Measurements from ENCODE around the gene SULT2B1. TPM values are rescaled to one million over a fixed set of nuclear protein-coding genes. Genes with fewer than 3 reads are reported as not detected.
A peak's percentile ranks its signal among the peaks of the same experiment; 100 is the strongest.
"Not testable (repeated sequence)": the region's sequence is repeated elsewhere in the genome, so short reads cannot be mapped to it uniquely, and the experiment has no call there.

SULT2B1 gene
- total RNA-seq, 2 donors from 2014 or later, result 1.0 TPM; not detected in 1

- DNase-seq, result no peak
- 81 to 83% methylated on average over 3 of the region's 3 CpGs for WGBS, 2 donors
- Histone ChIP-seq H3K4me1 (peaks cover 9% of the 10 kb centered on the region), H3K36me3 (replicated peaks in 1 of 2; ENCODE audit: insufficient read depth in 1 of 2, low read depth in 2 of 2) (no peaks in the 10 kb centered on the region), H3K27me3 (no peaks in the 10 kb centered on the region), H3K27ac (no peak overlapping the region), H3K4me3 (no peak overlapping the region), H3K9me3 (no peaks in the 10 kb centered on the region)
- no peak for ATAC-seq
- TF ChIP-seq POLR2A (IDR thresholded peaks at IDR 0.05), result no peak
- TF ChIP-seq, protein P1, sequence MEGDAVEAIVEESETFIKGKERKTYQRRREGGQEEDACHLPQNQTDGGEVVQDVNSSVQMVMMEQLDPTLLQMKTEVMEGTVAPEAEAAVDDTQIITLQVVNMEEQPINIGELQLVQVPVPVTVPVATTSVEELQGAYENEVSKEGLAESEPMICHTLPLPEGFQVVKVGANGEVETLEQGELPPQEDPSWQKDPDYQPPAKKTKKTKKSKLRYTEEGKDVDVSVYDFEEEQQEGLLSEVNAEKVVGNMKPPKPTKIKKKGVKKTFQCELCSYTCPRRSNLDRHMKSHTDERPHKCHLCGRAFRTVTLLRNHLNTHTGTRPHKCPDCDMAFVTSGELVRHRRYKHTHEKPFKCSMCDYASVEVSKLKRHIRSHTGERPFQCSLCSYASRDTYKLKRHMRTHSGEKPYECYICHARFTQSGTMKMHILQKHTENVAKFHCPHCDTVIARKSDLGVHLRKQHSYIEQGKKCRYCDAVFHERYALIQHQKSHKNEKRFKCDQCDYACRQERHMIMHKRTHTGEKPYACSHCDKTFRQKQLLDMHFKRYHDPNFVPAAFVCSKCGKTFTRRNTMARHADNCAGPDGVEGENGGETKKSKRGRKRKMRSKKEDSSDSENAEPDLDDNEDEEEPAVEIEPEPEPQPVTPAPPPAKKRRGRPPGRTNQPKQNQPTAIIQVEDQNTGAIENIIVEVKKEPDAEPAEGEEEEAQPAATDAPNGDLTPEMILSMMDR (IDR thresholded peaks at IDR 0.05), result no peak
- intact Hi-C loops (cut with DNase I), result no loop called here
Measured at GRCh38 chr19:48518207-48518606, 33.8 kb upstream of the SULT2B1 start.

DNA sequence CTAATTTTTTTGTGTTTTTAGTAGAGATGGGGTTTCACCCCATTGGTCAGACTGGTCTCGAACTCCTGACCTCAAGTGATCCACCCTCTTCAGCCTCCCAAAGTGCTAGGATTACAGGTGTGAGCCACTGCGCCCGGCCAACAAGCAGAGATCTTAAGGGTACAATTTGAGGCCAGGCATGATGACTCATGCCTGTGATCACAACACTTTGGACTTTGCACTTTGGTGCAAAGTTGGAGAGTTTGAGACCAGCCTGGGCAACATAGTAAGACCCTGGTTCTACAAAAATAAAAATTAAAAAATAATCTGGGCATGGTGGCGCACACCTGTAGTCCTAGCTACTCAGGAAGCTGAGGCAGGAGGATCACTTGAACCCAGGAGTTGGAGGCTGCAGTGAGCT is 32.5 kb upstream of the SULT2B1 start:
- H3K27ac ChIP-seq; ATAC-seq; H3K4me3 ChIP-seq; H3K27me3 ChIP-seq; H3K4me1 ChIP-seq; DNase-seq; H3K9me3 ChIP-seq; intact Hi-C loops (cut with DNase I); H3K36me3 ChIP-seq (replicated peaks in 1 of 2; ENCODE audit: insufficient read depth in 1 of 2, low read depth in 2 of 2): not testable (repeated sequence)
- 69 to 91% methylated on average over 1 to 4 of the region's 4 CpGs for WGBS, 2 donors

GRCh38 chr19:48520134-48520533 is 31.8 kb upstream of the SULT2B1 start:
- no peak overlapping the region for H3K27ac ChIP-seq

DNA sequence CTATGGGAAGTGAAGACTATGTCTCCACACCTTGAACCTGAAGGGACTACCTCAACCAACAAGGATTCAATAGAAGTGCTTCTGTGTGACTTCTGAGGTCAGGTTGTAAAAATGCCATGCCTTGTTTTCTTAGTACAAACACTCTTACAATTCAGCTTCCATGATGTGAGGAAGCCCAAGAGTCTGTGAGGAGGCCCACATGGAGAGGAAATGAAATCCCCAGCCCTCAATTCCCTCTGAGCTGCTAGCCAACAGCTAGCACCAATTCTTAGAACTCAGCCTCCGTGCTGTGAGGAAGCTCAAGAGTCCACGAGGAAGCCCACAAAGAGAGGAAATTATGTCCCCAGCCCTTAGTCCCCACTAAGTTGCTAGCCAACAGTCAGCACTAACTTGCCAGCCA is 27.8 kb upstream of the SULT2B1 start:
- 87 to 90% methylated on average over 2 of the region's 2 CpGs for WGBS, 2 donors

More at GRCh38 chr19:48520134-48520533, 31.8 kb upstream of the SULT2B1 start:
- no peak for TF ChIP-seq POLR2A (IDR thresholded peaks at IDR 0.05)
- TF ChIP-seq, protein P1 (IDR thresholded peaks at IDR 0.05), result no peak
- Histone ChIP-seq H3K9me3 (no peaks in the 10 kb centered on the region), H3K27me3 (no peaks in the 10 kb centered on the region), H3K36me3 (replicated peaks in 1 of 2; ENCODE audit: insufficient read depth in 1 of 2, low read depth in 2 of 2) (no peaks in the 10 kb centered on the region), H3K4me1 (peaks cover 4% of the 10 kb centered on the region), H3K4me3 (no peak overlapping the region)
- DNase-seq, result peak in 1 of 4 donors; percentile 40
- 33 to 52% methylated on average over 4 of the region's 4 CpGs for WGBS, 2 donors
- intact Hi-C loops (cut with DNase I), result no loop called here
- ATAC-seq, result no peak

DNA sequence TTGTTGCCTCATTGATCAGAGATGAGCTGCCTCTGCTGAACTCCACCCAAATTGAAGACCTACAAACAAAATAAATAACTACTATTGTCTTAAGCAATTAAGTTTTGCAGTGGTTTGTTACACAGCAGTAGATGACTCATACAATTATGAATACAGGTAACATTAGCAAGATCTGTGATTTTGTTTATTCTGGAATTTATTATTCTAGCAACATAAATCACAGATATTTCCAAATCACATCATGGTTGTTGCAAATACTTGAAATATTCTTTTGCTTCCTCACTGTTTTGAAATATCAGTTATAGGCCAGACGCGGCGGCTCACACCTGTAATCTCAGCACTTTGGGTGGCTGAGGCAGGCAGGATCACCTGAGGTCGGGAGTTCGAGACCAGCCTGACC is 27.2 kb upstream of the SULT2B1 start:
- Histone ChIP-seq H3K4me1 (peaks cover 4% of the 10 kb centered on the region), H3K27ac (no peak overlapping the region), H3K27me3 (no peaks in the 10 kb centered on the region), H3K4me3 (no peak overlapping the region), H3K36me3 (replicated peaks in 1 of 2; ENCODE audit: insufficient read depth in 1 of 2, low read depth in 2 of 2) (no peaks in the 10 kb centered on the region), H3K9me3 (peaks cover 0 to 10% (median 2%) of the 10 kb centered on the region in 3 donors)
- no peak for DNase-seq
- WGBS, 2 donors, result 92 to 95% methylated on average over 5 of the region's 5 CpGs
- ATAC-seq, result no peak
- intact Hi-C loops (cut with DNase I), result no loop called here
- TF ChIP-seq POLR2A (IDR thresholded peaks at IDR 0.05), result no peak
- TF ChIP-seq, protein P1 (IDR thresholded peaks at IDR 0.05), result no peak

More for the DNA sequence above, 27.8 kb upstream of the SULT2B1 start:
- ATAC-seq, result no peak
- H3K27me3 ChIP-seq, result no peaks in the 10 kb centered on the region
- no peaks in the 10 kb centered on the region for H3K36me3 ChIP-seq (replicated peaks in 1 of 2; ENCODE audit: insufficient read depth in 1 of 2, low read depth in 2 of 2)
- H3K27ac ChIP-seq, result no peak overlapping the region
- TF ChIP-seq POLR2A (IDR thresholded peaks at IDR 0.05), result no peak
- TF ChIP-seq, protein P1 (IDR thresholded peaks at IDR 0.05), result no peak
- intact Hi-C loops (cut with DNase I), result no loop called here
- peaks cover 4% of the 10 kb centered on the region for H3K4me1 ChIP-seq
- H3K4me3 ChIP-seq, result no peak overlapping the region
- H3K9me3 ChIP-seq, result peaks cover 0 to 7% (median under 1%) of the 10 kb centered on the region in 3 donors
- no peak for DNase-seq

All from body of pancreas (tissue), 4 donors.